Activated naive CD4-positive, alpha-beta T cell treated with anti-CD3 and anti-CD28 coated beads, Interleukin-2, amount 50 U/mL, for 72 hours (primary cell): ENCODE measurements around the gene HS3ST5. TPM values are rescaled to one million over a fixed set of nuclear protein-coding genes. Genes with fewer than 3 reads are reported as not detected.
"Not testable (repeated sequence)": the region's sequence is repeated elsewhere in the genome, so short reads cannot be mapped to it uniquely, and the experiment has no call there.

Experiments
- ATAC-seq, 2 donors: fragments of 150-1000 bp; cut with Tn5 transposase; 2 replicates each; pipeline ENCODE4 v1.10.0; 2021; ENCODE audit warnings: mild to moderate bottlenecking in 2 of 2, moderate library complexity in 2 of 2
- DNase-seq, 2 donors: peaks; one replicate each; pipeline ENCODE4 v3.0.0; 2021 to 2022; ENCODE audit warnings: low spot score in 2 of 2
- H3K27ac Mint-ChIP-seq, 2 donors: one replicate each; pipeline ENCODE4 v1.8.0; 2022; ENCODE audit warnings: mild to moderate bottlenecking in 2 of 2, mixed read lengths in 2 of 2
- H3K36me3 Mint-ChIP-seq, 2 donors: one replicate each; pipeline ENCODE4 v1.8.0; 2022; ENCODE audit warnings: mixed read lengths in 2 of 2
- H3K9me3 Mint-ChIP-seq, 2 donors: one replicate each; pipeline ENCODE4 v1.8.0; 2022; ENCODE audit warnings: mixed read lengths in 2 of 2
- total RNA-seq, 2 donors: library from RNA; stranded (reverse); gene quantifications; one replicate each; pipeline ENCODE4 v1.2.3, GENCODE V29; 2022

The HS3ST5 gene
- total RNA-seq, 2 donors from 2014 or later: not detected

- ATAC-seq (no peak), DNase-seq (no peak)
- Mint-ChIP-seq H3K9me3 (no peaks in the 10 kb centered on the region), H3K27ac (no peak overlapping the region), H3K36me3 (peaks cover 0 to 4% of the 10 kb centered on the region in 2 donors)
Measured at GRCh38 chr6:114039841-114040240, 303.0 kb downstream of the HS3ST5 start.

GRCh38 chr6:114033606-114034005 is 309.2 kb downstream of the HS3ST5 start:
- Mint-ChIP-seq H3K27ac (no peak overlapping the region), H3K9me3 (no peaks in the 10 kb centered on the region), H3K36me3 (peaks cover 0 to 6% of the 10 kb centered on the region in 2 donors)
- no peak for ATAC-seq
- DNase-seq: no peak

- Mint-ChIP-seq H3K9me3 (no peaks in the 10 kb centered on the region), H3K27ac (no peak overlapping the region), H3K36me3 (peaks cover 0 to 6% of the 10 kb centered on the region in 2 donors)
- ATAC-seq (no peak), DNase-seq (no peak)
Measured at GRCh38 chr6:114032721-114033120, 310.1 kb downstream of the HS3ST5 start.

GRCh38 chr6:114030767-114031166 is 312.1 kb downstream of the HS3ST5 start:
- ATAC-seq (no peak), DNase-seq (no peak)
- Mint-ChIP-seq H3K36me3 (peaks cover 0 to 6% of the 10 kb centered on the region in 2 donors), H3K27ac (no peak overlapping the region), H3K9me3 (no peaks in the 10 kb centered on the region)

GRCh38 chr6:114024746-114025145 is 318.1 kb downstream of the HS3ST5 start:
- no peak for ATAC-seq
- DNase-seq: no peak
- Mint-ChIP-seq H3K36me3 (no peaks in the 10 kb centered on the region), H3K27ac (no peak overlapping the region), H3K9me3 (no peaks in the 10 kb centered on the region)

GRCh38 chr6:114020196-114020595 is 322.6 kb downstream of the HS3ST5 start:
- Mint-ChIP-seq H3K36me3 (no peaks in the 10 kb centered on the region), H3K9me3 (no peaks in the 10 kb centered on the region), H3K27ac (no peak overlapping the region)
- DNase-seq (no peak), ATAC-seq (no peak)

GRCh38 chr6:114017146-114017545 is 325.7 kb downstream of the HS3ST5 start:
- not testable (repeated sequence) for H3K36me3 Mint-ChIP-seq, H3K27ac Mint-ChIP-seq, H3K9me3 Mint-ChIP-seq, DNase-seq, ATAC-seq

- H3K36me3 Mint-ChIP-seq, H3K9me3 Mint-ChIP-seq, H3K27ac Mint-ChIP-seq, ATAC-seq, DNase-seq: not testable (repeated sequence)
Measured at GRCh38 chr6:114014106-114014505, 328.7 kb downstream of the HS3ST5 start.

GRCh38 chr6:114011486-114011885 is 331.3 kb downstream of the HS3ST5 start:
- not testable (repeated sequence) for DNase-seq, H3K27ac Mint-ChIP-seq, ATAC-seq, H3K9me3 Mint-ChIP-seq, H3K36me3 Mint-ChIP-seq

- no peak for ATAC-seq
- Mint-ChIP-seq H3K9me3 (peaks cover 0 to 3% of the 10 kb centered on the region in 2 donors), H3K36me3 (no peaks in the 10 kb centered on the region), H3K27ac (no peak overlapping the region)
- no peak for DNase-seq
Measured at GRCh38 chr6:114010540-114010939, 332.3 kb downstream of the HS3ST5 start.

GRCh38 chr6:114009192-114009591 is 333.6 kb downstream of the HS3ST5 start:
- H3K9me3 Mint-ChIP-seq: peaks cover 0 to 3% of the 10 kb centered on the region in 2 donors
- H3K27ac Mint-ChIP-seq: no peak overlapping the region
- no peak for ATAC-seq
- no peaks in the 10 kb centered on the region for H3K36me3 Mint-ChIP-seq
- no peak for DNase-seq

GRCh38 chr6:114008331-114008730 is 334.5 kb downstream of the HS3ST5 start:
- no peak for DNase-seq
- peaks cover 0 to 3% of the 10 kb centered on the region in 2 donors for H3K9me3 Mint-ChIP-seq
- no peak overlapping the region for H3K27ac Mint-ChIP-seq
- ATAC-seq: no peak
- H3K36me3 Mint-ChIP-seq: no peaks in the 10 kb centered on the region

- Mint-ChIP-seq H3K36me3 (no peaks in the 10 kb centered on the region), H3K27ac (no peak overlapping the region), H3K9me3 (peaks cover 0 to 3% of the 10 kb centered on the region in 2 donors)
- DNase-seq: no peak
- ATAC-seq: peak; percentile 54 to 88
Measured at GRCh38 chr6:114007516-114007915, 335.3 kb downstream of the HS3ST5 start.
